Stimulated activated CD8-positive, alpha-beta memory T cell treated with anti-CD3 and anti-CD28 coated beads, Interleukin-4, amount 100 ng/mL, for 24 hours (primary cell): ENCODE data around the gene G6PC1.
"Not testable (repeated sequence)": the region's sequence is repeated elsewhere in the genome, so short reads cannot be mapped to it uniquely, and the experiment has no call there.

Experiments used
- DNase-seq: peaks from one replicate; pipeline ENCODE4 v3.0.0-alpha.2; 2020; ENCODE audit warnings: low read depth

The G6PC1 gene

GRCh38 chr17:42900460-42901331, at the start of gene G6PC1:
Gene G6PC1, plus strand, starts transcription at chr17:42900799. Its CDS starts 78 bp downstream, at chr17:42900877.
- DNase-seq = no peak

DNA sequence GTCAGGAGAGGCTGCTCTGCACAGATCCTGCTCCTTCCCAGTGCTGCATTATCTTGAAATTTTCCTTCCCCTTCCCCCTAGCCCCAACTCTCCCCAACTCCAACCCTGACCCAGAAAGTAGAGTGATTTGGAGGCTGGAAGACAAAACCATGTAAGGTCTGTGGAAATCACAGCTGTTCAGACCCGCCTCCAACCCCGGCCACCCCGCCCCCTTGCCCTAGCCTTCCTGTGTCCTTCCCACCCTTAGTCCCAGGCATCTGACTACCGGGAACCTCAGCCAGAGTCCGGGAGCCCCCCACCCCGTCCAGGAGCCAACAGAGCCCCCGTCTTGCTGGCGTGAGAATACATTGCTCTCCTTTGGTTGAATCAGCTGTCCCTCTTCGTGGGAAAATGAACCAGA, 49.6 kb upstream of the G6PC1 start, which contains the start of gene AOC3:
TSS of gene AOC3 (plus strand) at position 246 of the 400 bp plus-strand sequence. CDS start at position 391, 145 bp downstream.
- no peak for DNase-seq

DNA sequence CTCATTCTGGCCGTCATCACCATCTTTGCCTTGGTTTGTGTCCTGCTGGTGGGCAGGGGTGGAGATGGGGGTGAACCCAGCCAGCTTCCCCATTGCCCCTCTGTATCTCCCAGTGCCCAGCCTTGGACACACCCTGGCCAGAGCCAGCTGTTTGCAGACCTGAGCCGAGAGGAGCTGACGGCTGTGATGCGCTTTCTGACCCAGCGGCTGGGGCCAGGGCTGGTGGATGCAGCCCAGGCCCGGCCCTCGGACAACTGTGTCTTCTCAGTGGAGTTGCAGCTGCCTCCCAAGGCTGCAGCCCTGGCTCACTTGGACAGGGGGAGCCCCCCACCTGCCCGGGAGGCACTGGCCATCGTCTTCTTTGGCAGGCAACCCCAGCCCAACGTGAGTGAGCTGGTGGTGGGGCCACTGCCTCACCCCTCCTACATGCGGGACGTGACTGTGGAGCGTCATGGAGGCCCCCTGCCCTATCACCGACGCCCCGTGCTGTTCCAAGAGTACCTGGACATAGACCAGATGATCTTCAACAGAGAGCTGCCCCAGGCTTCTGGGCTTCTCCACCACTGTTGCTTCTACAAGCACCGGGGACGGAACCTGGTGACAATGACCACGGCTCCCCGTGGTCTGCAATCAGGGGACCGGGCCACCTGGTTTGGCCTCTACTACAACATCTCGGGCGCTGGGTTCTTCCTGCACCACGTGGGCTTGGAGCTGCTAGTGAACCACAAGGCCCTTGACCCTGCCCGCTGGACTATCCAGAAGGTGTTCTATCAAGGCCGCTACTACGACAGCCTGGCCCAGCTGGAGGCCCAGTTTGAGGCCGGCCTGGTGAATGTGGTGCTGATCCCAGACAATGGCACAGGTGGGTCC, 49.0 kb upstream of the G6PC1 start:
- not testable (repeated sequence) for DNase-seq

DNA sequence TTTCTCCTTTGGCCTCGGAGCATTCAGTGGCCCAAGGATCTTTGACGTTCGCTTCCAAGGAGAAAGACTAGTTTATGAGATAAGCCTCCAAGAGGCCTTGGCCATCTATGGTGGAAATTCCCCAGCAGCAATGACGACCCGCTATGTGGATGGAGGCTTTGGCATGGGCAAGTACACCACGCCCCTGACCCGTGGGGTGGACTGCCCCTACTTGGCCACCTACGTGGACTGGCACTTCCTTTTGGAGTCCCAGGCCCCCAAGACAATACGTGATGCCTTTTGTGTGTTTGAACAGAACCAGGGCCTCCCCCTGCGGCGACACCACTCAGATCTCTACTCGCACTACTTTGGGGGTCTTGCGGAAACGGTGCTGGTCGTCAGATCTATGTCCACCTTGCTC, 48.2 kb upstream of the G6PC1 start:
- no peak for DNase-seq

DNA sequence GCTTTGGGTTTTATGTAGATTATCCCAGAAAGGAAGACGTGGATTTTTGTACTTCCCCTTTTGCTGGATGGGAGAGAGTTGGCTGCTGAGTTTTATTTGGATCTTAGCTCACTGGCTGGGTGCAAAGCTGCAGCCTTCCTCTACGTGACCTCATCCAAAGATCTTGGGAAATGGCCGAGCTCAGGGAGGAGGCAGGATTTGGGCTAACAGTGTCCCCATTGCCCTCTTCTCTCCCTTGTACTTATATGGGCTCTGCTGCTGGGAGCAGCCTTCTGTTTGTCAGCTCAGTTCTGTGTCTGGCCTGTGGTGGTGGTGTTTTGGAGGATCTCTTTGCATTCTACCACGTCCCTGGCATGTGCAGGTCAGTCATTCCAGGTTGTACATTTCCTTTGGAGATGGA, 47.6 kb upstream of the G6PC1 start:
- no peak for DNase-seq

DNA sequence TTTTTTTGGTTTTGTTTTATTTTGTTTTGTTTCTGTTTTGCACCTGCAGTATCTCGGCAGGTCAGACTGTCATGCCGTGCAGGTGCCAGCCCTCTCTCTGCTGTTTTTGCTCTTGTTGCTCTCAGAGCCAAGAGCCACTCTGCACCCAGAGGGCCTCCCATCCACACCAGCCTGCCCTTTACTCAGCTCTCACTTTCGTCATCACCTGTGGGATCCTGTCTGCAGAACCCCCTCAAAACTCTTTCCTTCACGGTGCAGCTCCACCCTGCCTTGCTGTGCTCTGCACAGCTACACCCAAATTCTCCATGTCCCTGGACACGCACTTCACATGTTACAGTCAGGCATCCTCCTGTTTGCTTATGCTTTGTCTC, 47.0 kb upstream of the G6PC1 start:
- no peak for DNase-seq

- DNase-seq = no peak
Measured at GRCh38 chr17:42853968-42854790, 46.4 kb upstream of the G6PC1 start.

DNA sequence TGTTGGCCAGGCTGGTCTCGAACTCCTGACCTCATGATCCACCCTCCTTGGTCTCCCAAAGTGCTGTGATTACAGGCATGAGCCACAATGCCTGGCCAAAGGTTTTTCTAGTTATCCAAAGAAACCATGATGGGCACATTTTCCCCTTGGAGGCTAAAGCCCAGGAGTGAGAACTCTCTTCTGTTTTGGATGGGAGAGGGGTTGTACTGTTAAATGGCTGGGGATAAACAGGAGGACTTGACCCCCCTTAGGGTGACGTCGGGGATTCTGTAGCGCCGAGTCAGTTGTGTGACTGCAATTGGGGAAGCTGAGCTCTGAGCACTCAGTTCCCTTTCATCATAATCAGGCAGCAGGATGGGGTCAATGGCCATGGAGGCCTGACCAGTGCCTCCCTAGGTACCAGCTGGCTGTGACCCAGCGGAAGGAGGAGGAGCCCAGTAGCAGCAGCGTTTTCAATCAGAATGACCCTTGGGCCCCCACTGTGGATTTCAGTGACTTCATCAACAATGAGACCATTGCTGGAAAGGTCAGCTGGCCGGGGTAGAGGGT, 45.5 kb upstream of the G6PC1 start:
- DNase-seq = no peak

DNA sequence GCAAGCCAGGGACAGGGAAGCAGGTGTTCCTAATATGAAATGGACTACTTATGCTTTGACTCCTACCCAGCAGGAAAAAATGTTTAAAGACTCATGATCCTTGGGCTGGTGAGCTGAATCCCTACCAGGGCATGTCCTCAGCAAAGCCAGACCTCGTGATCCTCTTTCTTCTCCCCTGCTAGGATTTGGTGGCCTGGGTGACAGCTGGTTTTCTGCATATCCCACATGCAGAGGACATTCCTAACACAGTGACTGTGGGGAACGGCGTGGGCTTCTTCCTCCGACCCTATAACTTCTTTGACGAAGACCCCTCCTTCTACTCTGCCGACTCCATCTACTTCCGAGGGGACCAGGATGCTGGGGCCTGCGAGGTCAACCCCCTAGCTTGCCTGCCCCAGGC, 44.5 kb upstream of the G6PC1 start:
- DNase-seq = not testable (repeated sequence)

GRCh38 chr17:42856516-42856915, 44.1 kb upstream of the G6PC1 start:
- DNase-seq = not testable (repeated sequence)

DNA sequence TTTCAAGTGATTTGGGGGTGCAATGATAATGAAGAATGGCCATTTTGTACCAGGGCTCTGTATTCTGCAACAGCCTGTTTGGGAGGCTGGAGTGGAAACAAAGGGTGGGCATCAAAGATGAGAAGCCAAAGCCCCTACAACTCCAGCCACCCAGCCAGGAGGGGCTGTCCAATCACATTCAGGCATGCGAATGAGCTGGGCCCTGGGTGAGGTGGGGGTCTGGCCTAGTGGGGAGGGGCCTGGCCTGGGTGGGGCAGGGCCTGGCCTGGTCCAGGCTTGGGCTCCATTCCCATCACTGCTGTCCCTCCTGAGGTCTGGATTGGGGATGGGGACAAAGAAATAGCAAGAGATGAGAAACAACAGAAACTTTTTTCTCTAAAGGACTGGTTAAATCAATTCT, 43.2 kb upstream of the G6PC1 start:
- DNase-seq = no peak

- no peak for DNase-seq
Measured at GRCh38 chr17:42865638-42866094, 34.9 kb upstream of the G6PC1 start.

- DNase-seq = no peak
Measured at GRCh38 chr17:42866216-42866615, 34.4 kb upstream of the G6PC1 start.

GRCh38 chr17:42866631-42867575, 33.7 kb upstream of the G6PC1 start:
- DNase-seq = no peak

DNA sequence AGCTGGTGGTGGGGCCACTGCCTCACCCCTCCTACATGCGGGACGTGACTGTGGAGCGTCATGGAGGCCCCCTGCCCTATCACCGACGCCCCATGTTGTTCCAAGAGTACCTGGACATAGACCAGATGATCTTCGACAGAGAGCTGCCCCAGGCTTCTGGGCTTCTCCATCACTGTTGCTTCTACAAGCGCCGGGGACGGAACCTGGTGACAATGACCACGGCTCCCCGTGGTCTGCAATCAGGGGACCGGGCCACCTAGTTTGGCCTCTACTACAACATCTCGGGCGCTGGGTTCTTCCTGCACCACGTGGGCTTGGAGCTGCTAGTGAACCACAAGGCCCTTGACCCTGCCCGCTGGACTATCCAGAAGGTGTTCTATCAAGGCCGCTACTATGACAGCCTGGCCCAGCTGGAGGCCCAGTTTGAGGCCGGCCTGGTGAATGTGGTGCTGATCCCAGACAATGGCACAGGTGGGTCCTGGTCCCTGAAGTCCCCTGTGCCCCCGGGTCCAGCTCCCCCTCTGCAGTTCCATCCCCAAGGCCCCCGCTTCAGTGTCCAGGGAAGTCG, 32.8 kb upstream of the G6PC1 start:
- DNase-seq = not testable (repeated sequence)

DNA sequence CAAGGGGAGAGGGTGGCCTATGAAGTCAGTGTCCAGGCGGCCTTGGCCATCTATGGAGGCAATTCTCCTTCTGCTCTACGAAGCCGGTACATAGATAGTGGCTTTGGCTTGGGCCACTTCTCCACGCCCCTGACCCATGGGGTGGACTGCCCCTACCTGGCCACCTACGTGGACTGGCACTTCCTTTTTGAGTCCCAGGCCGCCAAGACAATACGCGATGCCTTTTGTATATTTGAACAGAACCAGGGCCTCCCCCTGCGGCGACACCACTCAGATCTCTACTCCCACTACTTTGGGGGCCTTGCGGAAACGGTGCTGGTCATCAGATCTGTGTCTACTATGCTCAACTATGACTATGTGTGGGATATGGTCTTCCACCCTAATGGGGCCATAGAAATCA, 32.3 kb upstream of the G6PC1 start:
- DNase-seq = no peak

- DNase-seq = no peak
Measured at GRCh38 chr17:42871647-42872046, 29.0 kb upstream of the G6PC1 start.

DNA sequence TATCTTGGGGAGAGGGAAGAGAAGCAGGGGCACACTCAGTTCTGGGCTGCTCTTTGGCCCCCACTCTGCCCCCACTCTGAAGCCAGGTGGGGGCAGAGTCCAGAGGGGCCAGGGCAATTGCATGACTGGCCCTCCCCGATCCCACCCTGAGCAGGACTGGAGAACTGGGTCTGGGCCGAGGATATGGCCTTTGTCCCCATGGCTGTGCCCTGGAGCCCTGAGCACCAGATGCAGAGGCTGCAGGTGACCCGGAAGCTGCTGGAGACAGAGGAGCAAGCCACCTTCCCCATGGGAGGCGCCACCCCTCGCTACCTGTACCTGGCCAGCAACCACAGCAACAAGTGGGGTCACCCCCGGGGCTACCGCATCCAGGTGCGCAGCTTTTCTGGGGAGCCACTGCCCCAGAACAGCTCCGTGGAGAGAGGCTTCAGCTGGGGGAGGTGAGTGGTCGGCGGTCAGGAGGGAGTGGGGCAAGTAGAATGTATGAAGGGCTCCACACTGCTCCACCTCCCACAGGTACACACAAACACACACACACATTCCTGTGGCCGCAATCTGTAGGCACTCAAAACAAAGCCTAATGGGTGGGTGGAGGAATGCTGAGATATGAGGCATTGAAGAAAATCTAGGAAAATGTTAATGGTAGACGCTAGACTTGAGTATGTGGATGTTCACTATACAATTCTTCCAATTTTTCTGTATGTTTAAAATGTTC, 28.2 kb upstream of the G6PC1 start:
- no peak for DNase-seq

GRCh38 chr17:42873315-42873714, 27.3 kb upstream of the G6PC1 start:
- DNase-seq = no peak
